Measurements from ENCODE around the gene DCLK2.

DCLK2 gene

GRCh38 chr4:150261571-150261970 is 183.3 kb downstream of the DCLK2 start:
- no peak overlapping the region for H3K4me3 ChIP-seq (ENCODE audit: control insufficient read depth in 1 of 7, extremely low read depth in 1 of 7, insufficient read depth in 4 of 7, low read depth in 2 of 7, low read length in 6 of 7)
- ChIA-PET POLR2A (no interaction called here), CTCF (interaction anchor here (1.7 to 1.8 kb wide), 2 partner anchors 9 to 32 kb away, joined by 4 read pairs; no protein-coding TSS in a partner anchor)
- WGBS (ENCODE audit: insufficient coverage) = no CpG with 5 or more reads among the region's 2 CpGs
- no peaks in the 10 kb centered on the region for H3K9me3 ChIP-seq (ENCODE audit: control extremely low read depth in 1 of 5, control insufficient read depth in 4 of 5, insufficient read depth in 2 of 5, low read depth in 1 of 5, low read length in 4 of 5)
- no peak overlapping the region for H3K27ac ChIP-seq (ENCODE audit: insufficient read depth in 1 of 2, low read depth in 1 of 2, low read length in 2 of 2, poor library complexity in 1 of 2, severe bottlenecking in 2 of 2)
- no peaks in the 10 kb centered on the region for H3K27me3 ChIP-seq (replicated peaks in 2 of 5; ENCODE audit: control insufficient read depth in 4 of 5, insufficient read depth in 5 of 5, low read length in 4 of 5)
- no peak for DNase-seq
- H3K4me1 ChIP-seq (ENCODE audit: control extremely low read depth in 1 of 4, control insufficient read depth in 4 of 4, insufficient read depth in 4 of 4, low read length in 3 of 4) = peaks cover 0 to 8% (median 0%) of the 10 kb centered on the region in 4 experiments
- H3K36me3 ChIP-seq (ENCODE audit: control insufficient read depth in 4 of 4, insufficient read depth in 4 of 4, low read length in 3 of 4) = peaks cover 4 to 29% (median 13%) of the 10 kb centered on the region in 4 experiments

GRCh38 chr4:150262611-150263010 is 184.4 kb downstream of the DCLK2 start:
- WGBS (ENCODE audit: insufficient coverage) = 98% methylated on average over 6 of the region's 6 CpGs
- H3K4me1 ChIP-seq (ENCODE audit: control extremely low read depth in 1 of 4, control insufficient read depth in 4 of 4, insufficient read depth in 4 of 4, low read length in 3 of 4) = peaks cover 0 to 3% (median 0%) of the 10 kb centered on the region in 4 experiments
- no peak overlapping the region for H3K27ac ChIP-seq (ENCODE audit: insufficient read depth in 1 of 2, low read depth in 1 of 2, low read length in 2 of 2, poor library complexity in 1 of 2, severe bottlenecking in 2 of 2)
- H3K9me3 ChIP-seq (ENCODE audit: control extremely low read depth in 1 of 5, control insufficient read depth in 4 of 5, insufficient read depth in 2 of 5, low read depth in 1 of 5, low read length in 4 of 5) = peaks cover 0 to 3% (median 0%) of the 10 kb centered on the region in 5 experiments
- ChIA-PET CTCF (interaction anchor here (0.7 to 1.7 kb wide), 3 partner anchors 8 to 20 kb away, joined by 3 to 4 read pairs (median 4); no protein-coding TSS in a partner anchor), POLR2A (no interaction called here)
- no peaks in the 10 kb centered on the region for H3K27me3 ChIP-seq (replicated peaks in 2 of 5; ENCODE audit: control insufficient read depth in 4 of 5, insufficient read depth in 5 of 5, low read length in 4 of 5)
- H3K4me3 ChIP-seq (ENCODE audit: control insufficient read depth in 1 of 7, extremely low read depth in 1 of 7, insufficient read depth in 4 of 7, low read depth in 2 of 7, low read length in 6 of 7) = no peak overlapping the region
- H3K36me3 ChIP-seq (ENCODE audit: control insufficient read depth in 4 of 4, insufficient read depth in 4 of 4, low read length in 3 of 4) = peaks cover 8 to 29% (median 16%) of the 10 kb centered on the region in 4 experiments
- DNase-seq = no peak

- H3K4me1 ChIP-seq (ENCODE audit: control extremely low read depth in 1 of 4, control insufficient read depth in 4 of 4, insufficient read depth in 4 of 4, low read length in 3 of 4) = no peaks in the 10 kb centered on the region
- ChIA-PET POLR2A (no interaction called here), CTCF (no interaction called here)
- no peak for DNase-seq
- no peaks in the 10 kb centered on the region for H3K27me3 ChIP-seq (replicated peaks in 2 of 5; ENCODE audit: control insufficient read depth in 4 of 5, insufficient read depth in 5 of 5, low read length in 4 of 5)
- H3K9me3 ChIP-seq (ENCODE audit: control extremely low read depth in 1 of 5, control insufficient read depth in 4 of 5, insufficient read depth in 2 of 5, low read depth in 1 of 5, low read length in 4 of 5) = peaks cover 0 to 3% (median 0%) of the 10 kb centered on the region in 5 experiments
- H3K4me3 ChIP-seq (ENCODE audit: control insufficient read depth in 1 of 7, extremely low read depth in 1 of 7, insufficient read depth in 4 of 7, low read depth in 2 of 7, low read length in 6 of 7) = no peak overlapping the region
- H3K36me3 ChIP-seq (ENCODE audit: control insufficient read depth in 4 of 4, insufficient read depth in 4 of 4, low read length in 3 of 4) = peaks cover 8 to 31% (median 16%) of the 10 kb centered on the region in 4 experiments
- H3K27ac ChIP-seq (ENCODE audit: insufficient read depth in 1 of 2, low read depth in 1 of 2, low read length in 2 of 2, poor library complexity in 1 of 2, severe bottlenecking in 2 of 2) = no peak overlapping the region
- 100% methylated on average over 4 of the region's 6 CpGs for WGBS (ENCODE audit: insufficient coverage)
Measured at GRCh38 chr4:150264595-150265161, 186.4 kb downstream of the DCLK2 start.

- CTCF ChIA-PET = interaction anchor here (1.1 to 1.5 kb wide), 2 partner anchors 16 to 28 kb away, joined by 3 read pairs; no protein-coding TSS in a partner anchor
Measured at GRCh38 chr4:150265806-150266205, 187.6 kb downstream of the DCLK2 start.

GRCh38 chr4:150268444-150268843 is 190.2 kb downstream of the DCLK2 start:
- H3K4me3 ChIP-seq (ENCODE audit: control insufficient read depth in 1 of 7, extremely low read depth in 1 of 7, insufficient read depth in 4 of 7, low read depth in 2 of 7, low read length in 6 of 7) = no peak overlapping the region
- no peak for DNase-seq
- POLR2A ChIA-PET = no interaction called here
- no peak overlapping the region for H3K27ac ChIP-seq (ENCODE audit: insufficient read depth in 1 of 2, low read depth in 1 of 2, low read length in 2 of 2, poor library complexity in 1 of 2, severe bottlenecking in 2 of 2)
- peaks cover 9 to 49% (median 17%) of the 10 kb centered on the region in 4 experiments for H3K36me3 ChIP-seq (ENCODE audit: control insufficient read depth in 4 of 4, insufficient read depth in 4 of 4, low read length in 3 of 4)
- CTCF ChIA-PET = no interaction called here
- peaks cover 0 to 3% (median 0%) of the 10 kb centered on the region in 5 experiments for H3K9me3 ChIP-seq (ENCODE audit: control extremely low read depth in 1 of 5, control insufficient read depth in 4 of 5, insufficient read depth in 2 of 5, low read depth in 1 of 5, low read length in 4 of 5)
- 100% methylated on average over 1 of the region's 1 CpG for WGBS (ENCODE audit: insufficient coverage)
- H3K4me1 ChIP-seq (ENCODE audit: control extremely low read depth in 1 of 4, control insufficient read depth in 4 of 4, insufficient read depth in 4 of 4, low read length in 3 of 4) = no peaks in the 10 kb centered on the region
- H3K27me3 ChIP-seq (replicated peaks in 2 of 5; ENCODE audit: control insufficient read depth in 4 of 5, insufficient read depth in 5 of 5, low read length in 4 of 5) = no peaks in the 10 kb centered on the region

More at GRCh38 chr4:150265806-150266205, 187.6 kb downstream of the DCLK2 start:
- Histone ChIP-seq H3K4me3 (ENCODE audit: control insufficient read depth in 1 of 7, extremely low read depth in 1 of 7, insufficient read depth in 4 of 7, low read depth in 2 of 7, low read length in 6 of 7) (no peak overlapping the region), H3K9me3 (ENCODE audit: control extremely low read depth in 1 of 5, control insufficient read depth in 4 of 5, insufficient read depth in 2 of 5, low read depth in 1 of 5, low read length in 4 of 5) (peaks cover 0 to 3% (median 0%) of the 10 kb centered on the region in 5 experiments), H3K4me1 (ENCODE audit: control extremely low read depth in 1 of 4, control insufficient read depth in 4 of 4, insufficient read depth in 4 of 4, low read length in 3 of 4) (no peaks in the 10 kb centered on the region), H3K36me3 (ENCODE audit: control insufficient read depth in 4 of 4, insufficient read depth in 4 of 4, low read length in 3 of 4) (peaks cover 10 to 42% (median 18%) of the 10 kb centered on the region in 4 experiments), H3K27me3 (replicated peaks in 2 of 5; ENCODE audit: control insufficient read depth in 4 of 5, insufficient read depth in 5 of 5, low read length in 4 of 5) (no peaks in the 10 kb centered on the region), H3K27ac (ENCODE audit: insufficient read depth in 1 of 2, low read depth in 1 of 2, low read length in 2 of 2, poor library complexity in 1 of 2, severe bottlenecking in 2 of 2) (no peak overlapping the region)
- WGBS (ENCODE audit: insufficient coverage) = no CpG with 5 or more reads among the region's 1 CpG
- POLR2A ChIA-PET = no interaction called here
- no peak for DNase-seq

- H3K4me3 ChIP-seq (ENCODE audit: control insufficient read depth in 1 of 7, extremely low read depth in 1 of 7, insufficient read depth in 4 of 7, low read depth in 2 of 7, low read length in 6 of 7) = no peak overlapping the region
- DNase-seq = no peak
- POLR2A ChIA-PET = no interaction called here
- no peaks in the 10 kb centered on the region for H3K27me3 ChIP-seq (replicated peaks in 2 of 5; ENCODE audit: control insufficient read depth in 4 of 5, insufficient read depth in 5 of 5, low read length in 4 of 5)
- WGBS (ENCODE audit: insufficient coverage) = 100% methylated on average over 2 of the region's 2 CpGs
- H3K27ac ChIP-seq (ENCODE audit: insufficient read depth in 1 of 2, low read depth in 1 of 2, low read length in 2 of 2, poor library complexity in 1 of 2, severe bottlenecking in 2 of 2) = no peak overlapping the region
- H3K36me3 ChIP-seq (ENCODE audit: control insufficient read depth in 4 of 4, insufficient read depth in 4 of 4, low read length in 3 of 4) = peaks cover 15 to 54% (median 20%) of the 10 kb centered on the region in 4 experiments
- CTCF ChIA-PET = no interaction called here
- H3K4me1 ChIP-seq (ENCODE audit: control extremely low read depth in 1 of 4, control insufficient read depth in 4 of 4, insufficient read depth in 4 of 4, low read length in 3 of 4) = peaks cover 0 to 9% (median 6%) of the 10 kb centered on the region in 4 experiments
- H3K9me3 ChIP-seq (ENCODE audit: control extremely low read depth in 1 of 5, control insufficient read depth in 4 of 5, insufficient read depth in 2 of 5, low read depth in 1 of 5, low read length in 4 of 5) = peaks cover 0 to 8% (median 3%) of the 10 kb centered on the region in 5 experiments
Measured at GRCh38 chr4:150278206-150278605, 200.0 kb downstream of the DCLK2 start.

Data from common myeloid progenitor, CD34-positive (primary cell).